Pancreas (tissue), 10 donors: ENCODE results near the gene ZC2HC1C. TPM values are rescaled to one million over a fixed set of nuclear protein-coding genes. Genes with fewer than 3 reads are reported as not detected.
A peak's percentile ranks its signal among the peaks of the same experiment; 100 is the strongest.

Source experiments
- ATAC-seq, 4 donors: fragments of 200-7000 bp; cut with Tn5 transposase; one replicate each; pipeline versions ENCODE4 v1.8.0 to v1.9.1; 2020; ENCODE audit warnings: mild to moderate bottlenecking in 4 of 4, moderate library complexity in 4 of 4
- DNase-seq, 6 donors: peaks; one replicate each; pipeline ENCODE4 v3.0.0-alpha.2; 2020
- FAIRE-seq: peaks from 2 replicates; lab custom pipeline; 2012; peaks lifted over from hg19 to GRCh38; lab: Jason Lieb, UNC
- H3K27ac ChIP-seq, 4 donors: fragments of 200-600 bp; sonication (generic); 1 replicate in 3 of 4; 2 replicates in 1 of 4; pipeline versions ENCODE4 v1.5.0 to v1.8.0; 2020
- H3K27me3 ChIP-seq, 4 donors: fragments of 200-600 bp; one replicate each; pipeline ENCODE4 v1.8.0; 2021
- H3K36me3 ChIP-seq, 3 donors: fragments of 200-600 bp; sonication (generic) in 1 of 3; one replicate each; pipeline versions ENCODE4 v1.5.0 to v1.8.0; 2020 to 2021
- H3K4me1 ChIP-seq, 3 donors: fragments of 200-600 bp; one replicate each; pipeline ENCODE4 v1.8.0; 2021
- H3K4me3 ChIP-seq, 4 donors: fragments of 200-600 bp; sonication (generic) in 2 of 4; one replicate each; pipeline versions ENCODE4 v1.5.0 to v1.8.0; 2020 to 2021
- H3K9me3 ChIP-seq, 4 donors: fragments of 200-600 bp; one replicate each; pipeline ENCODE4 v1.8.0; 2021
- WGBS, 2 donors: extraction: QIAGEN DNeasy Blood & Tissue Kit; methylation state at CpG; one replicate each; pipeline ENCODE4 v1.1.7; 2013; 5-methylcytosine and 5-hydroxymethylcytosine counted together
- intact Hi-C, 3 donors: fragments of 100-400 bp; cut with DNase I; formaldehyde crosslinking; loops; one replicate each; pipeline versions ENCODE4 v1.11.1 to v1.14.2; 2022
- polyA plus RNA-seq, 2 donors: library from polyadenylated mRNA; stranded (reverse); fragments of 200-250 nt; gene quantifications; one replicate each; pipeline ENCODE4 v1.2.3, GENCODE V29; 2013
- total RNA-seq, 6 donors: library from RNA; stranded (reverse); fragmentation: NEBNext Ultra II Directional in 4 of 6; extraction: Animal tissue kit (Norgen Biotek cat#: 25700) in 4 of 6; gene quantifications; one replicate each; pipeline versions ENCODE4 v1.2.1 to v1.2.4, GENCODE V29; 2021 to 2023
- TF ChIP-seq, protein P1 (sequence below), 4 donors: fragments of 200-600 bp; sonication (generic) in 3 of 4; IDR thresholded peaks; one replicate each; pipeline versions ENCODE4 v1.5.0 to v1.8.0; 2021; ENCODE audit warnings: antibody characterized with exemption in 4 of 4
- donor health status: healthy with polysubstance abuse.
- donor health status: DM: no; HTN: no; CAD: no; lungs with moderate emphysema.
- donor health status: DM: no; HTN: no; CAD: no.
- donor health status: control.
- donor health status: control.
- donor health status: Bipolar disorder and iron deficiency.
- donor health status: DM: yes; HTN: yes; CAD: no.
- donor health status: DM: no; HTN: no; CAD: no.
- donor health status: DM: no; HTN: no; CAD: no.
- donor health status: DM: yes; HTN: yes; CAD: no.

Gene ZC2HC1C
- total and polyA plus RNA-seq, 8 donors = 2.6 to 12.1 (median 4.8) TPM

DNA sequence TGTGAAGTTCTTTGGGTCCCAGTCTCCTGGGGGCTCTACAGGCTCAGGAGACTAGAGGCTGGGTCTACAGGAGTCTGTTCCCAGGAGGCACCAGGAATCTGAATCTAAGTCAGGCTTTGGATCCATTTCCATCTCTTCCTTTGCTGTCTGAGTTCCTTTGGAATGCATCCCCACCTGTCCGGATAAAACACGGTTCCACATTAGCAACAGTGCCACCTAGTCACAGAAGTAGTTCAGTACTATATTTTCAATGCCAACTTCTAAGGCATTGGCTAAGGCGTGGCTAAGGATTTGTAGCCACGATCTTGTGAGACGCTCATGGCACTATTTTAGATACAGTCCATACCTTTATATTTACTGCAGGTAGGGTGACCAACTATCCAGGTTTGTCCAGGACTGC is 15.1 kb downstream of the ZC2HC1C start:
- Histone ChIP-seq H3K27ac (no peak overlapping the region), H3K36me3 (peaks cover 0 to 20% (median 14%) of the 10 kb centered on the region in 3 donors), H3K9me3 (no peaks in the 10 kb centered on the region), H3K4me3 (no peak overlapping the region), H3K4me1 (peaks cover 0 to 15% (median 14%) of the 10 kb centered on the region in 3 donors), H3K27me3 (no peaks in the 10 kb centered on the region)
- intact Hi-C loops = loop anchor here in 2 of 3 donors (5.0 to 10.0 kb wide), 3 partner anchors 50 to 170 kb away; no protein-coding TSS in a partner anchor
- no peak for FAIRE-seq
- 30 to 31% methylated on average over 5 of the region's 5 CpGs for WGBS, 2 donors
- TF ChIP-seq, protein P1, sequence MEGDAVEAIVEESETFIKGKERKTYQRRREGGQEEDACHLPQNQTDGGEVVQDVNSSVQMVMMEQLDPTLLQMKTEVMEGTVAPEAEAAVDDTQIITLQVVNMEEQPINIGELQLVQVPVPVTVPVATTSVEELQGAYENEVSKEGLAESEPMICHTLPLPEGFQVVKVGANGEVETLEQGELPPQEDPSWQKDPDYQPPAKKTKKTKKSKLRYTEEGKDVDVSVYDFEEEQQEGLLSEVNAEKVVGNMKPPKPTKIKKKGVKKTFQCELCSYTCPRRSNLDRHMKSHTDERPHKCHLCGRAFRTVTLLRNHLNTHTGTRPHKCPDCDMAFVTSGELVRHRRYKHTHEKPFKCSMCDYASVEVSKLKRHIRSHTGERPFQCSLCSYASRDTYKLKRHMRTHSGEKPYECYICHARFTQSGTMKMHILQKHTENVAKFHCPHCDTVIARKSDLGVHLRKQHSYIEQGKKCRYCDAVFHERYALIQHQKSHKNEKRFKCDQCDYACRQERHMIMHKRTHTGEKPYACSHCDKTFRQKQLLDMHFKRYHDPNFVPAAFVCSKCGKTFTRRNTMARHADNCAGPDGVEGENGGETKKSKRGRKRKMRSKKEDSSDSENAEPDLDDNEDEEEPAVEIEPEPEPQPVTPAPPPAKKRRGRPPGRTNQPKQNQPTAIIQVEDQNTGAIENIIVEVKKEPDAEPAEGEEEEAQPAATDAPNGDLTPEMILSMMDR (IDR thresholded peaks at IDR 0.05) = peak in 1 of 4 donors; percentile 10
- no peak for DNase-seq
- ATAC-seq = peak in 3 of 4 donors; percentile 43 to 66 (median 53)

DNA sequence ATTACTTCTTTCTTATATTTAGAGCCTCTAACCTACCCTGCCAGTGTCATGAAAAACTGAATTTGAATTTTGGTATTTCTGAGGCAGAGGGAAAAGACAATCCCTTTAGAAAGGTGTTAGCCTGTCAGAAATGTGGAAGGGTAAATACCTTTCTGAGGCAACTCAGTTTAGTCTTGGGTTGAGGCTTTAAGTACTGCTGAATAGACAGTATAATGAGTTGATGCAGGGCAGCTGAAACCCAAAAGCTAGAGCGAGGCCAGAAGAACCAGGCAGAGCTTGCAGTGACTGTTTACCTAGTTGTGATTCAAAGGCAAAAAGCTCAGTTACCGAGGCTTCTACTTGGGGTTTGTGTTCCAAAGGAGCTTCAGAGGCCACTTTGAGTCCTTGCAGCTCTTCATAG is 18.7 kb downstream of the ZC2HC1C start:
- intact Hi-C loops = loop anchor here in 2 of 3 donors (5.0 to 10.0 kb wide), 3 partner anchors 53 to 173 kb away; no protein-coding TSS in a partner anchor
- Histone ChIP-seq H3K9me3 (no peaks in the 10 kb centered on the region), H3K4me1 (no peaks in the 10 kb centered on the region), H3K4me3 (no peak overlapping the region), H3K27me3 (no peaks in the 10 kb centered on the region), H3K36me3 (peaks cover 0 to 41% (median 14%) of the 10 kb centered on the region in 3 donors), H3K27ac (no peak overlapping the region)
- no peak for ATAC-seq
- no peak for FAIRE-seq
- TF ChIP-seq, protein P1 (IDR thresholded peaks at IDR 0.05) = no peak
- DNase-seq = no peak
- WGBS, 2 donors = 75 to 77% methylated on average over 2 of the region's 2 CpGs

DNA sequence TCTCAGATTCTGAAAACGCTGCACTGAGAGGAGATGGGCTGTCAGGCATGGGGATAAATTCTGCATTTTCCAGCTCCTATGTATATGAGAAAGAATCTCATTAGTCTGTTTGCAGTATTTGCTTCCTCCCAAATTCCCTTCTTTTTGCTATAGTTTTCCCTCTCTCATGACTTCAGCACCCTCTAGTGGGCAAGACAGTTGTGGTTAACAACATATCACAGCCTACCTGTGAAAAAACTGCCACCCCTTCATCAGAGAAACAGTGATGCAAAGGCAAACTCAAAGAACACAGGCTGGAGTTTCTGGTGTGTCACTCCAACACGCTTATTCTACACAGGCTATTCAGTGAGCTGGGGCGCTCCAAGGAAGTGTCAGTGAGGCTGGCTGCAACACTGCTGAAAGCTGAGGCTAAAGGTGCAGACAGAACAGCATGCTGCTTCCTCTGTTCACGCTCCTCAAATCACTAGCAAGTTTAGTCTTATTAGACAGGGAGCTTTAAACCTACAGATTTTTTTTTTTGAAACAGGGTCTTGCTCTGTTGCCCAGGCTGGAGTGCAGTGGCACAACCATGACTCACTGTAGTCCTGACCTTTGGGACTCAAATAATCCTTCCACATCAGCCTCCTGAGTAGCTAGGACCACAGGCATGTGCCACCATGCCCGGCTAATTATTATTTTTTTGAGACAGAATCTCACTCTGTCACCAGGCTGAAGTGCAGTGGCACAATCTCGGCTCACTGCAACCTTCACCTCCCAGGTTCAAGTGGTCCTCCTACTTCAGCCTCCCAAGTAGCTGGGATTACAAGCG is 19.3 kb downstream of the ZC2HC1C start:
- peak; percentile 59 to 91 (median 90) for ATAC-seq
- Histone ChIP-seq H3K4me3 (no peak overlapping the region), H3K27ac (no peak overlapping the region), H3K36me3 (peaks cover 0 to 48% (median 15%) of the 10 kb centered on the region in 3 donors), H3K4me1 (no peaks in the 10 kb centered on the region), H3K27me3 (no peaks in the 10 kb centered on the region), H3K9me3 (no peaks in the 10 kb centered on the region)
- FAIRE-seq = no peak
- peak in 3 of 6 donors; percentile 32 to 63 (median 37) for DNase-seq
- 63 to 68% methylated on average over 7 of the region's 7 CpGs for WGBS, 2 donors
- TF ChIP-seq, protein P1 (IDR thresholded peaks at IDR 0.05) = peak; percentile 36 to 70 (median 58)
- intact Hi-C loops = loop anchor here in 2 of 3 donors (5.0 to 10.0 kb wide), 3 partner anchors 54 to 174 kb away; no protein-coding TSS in a partner anchor

DNA sequence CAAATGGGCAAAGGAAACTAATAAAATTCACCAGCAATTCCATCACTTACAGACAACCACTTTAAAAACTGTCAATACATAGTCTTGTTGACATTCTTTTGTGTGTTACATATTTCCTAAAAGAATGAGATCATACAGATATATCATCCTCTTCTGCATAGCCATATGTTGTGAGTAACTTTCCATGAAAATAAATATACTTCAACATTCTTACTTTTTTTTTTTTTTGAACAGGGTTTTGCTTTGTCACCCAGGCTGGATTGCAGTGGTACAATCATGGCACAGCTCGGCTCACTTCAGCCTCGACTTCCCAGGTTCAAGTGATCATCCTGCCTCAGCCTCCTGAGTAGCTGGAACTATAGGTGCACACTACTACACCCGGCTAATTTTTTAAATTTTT is 20.9 kb downstream of the ZC2HC1C start:
- WGBS, 2 donors = 81 to 89% methylated on average over 3 of the region's 3 CpGs
- no peak overlapping the region for H3K4me3 ChIP-seq
- peaks cover 3 to 61% (median 19%) of the 10 kb centered on the region in 3 donors for H3K36me3 ChIP-seq
- no peaks in the 10 kb centered on the region for H3K9me3 ChIP-seq
- no peak for FAIRE-seq
- ATAC-seq = no peak
- H3K27me3 ChIP-seq = no peaks in the 10 kb centered on the region
- intact Hi-C loops = no loop called here
- H3K4me1 ChIP-seq = no peaks in the 10 kb centered on the region
- no peak for DNase-seq
- no peak overlapping the region for H3K27ac ChIP-seq
- TF ChIP-seq, protein P1 (IDR thresholded peaks at IDR 0.05) = no peak
